ENCODE data around the gene C22orf23.
A peak's percentile ranks its signal among the peaks of the same experiment; 100 is the strongest.
"Not testable (repeated sequence)": the region's sequence is repeated elsewhere in the genome, so short reads cannot be mapped to it uniquely, and the experiment has no call there.

C22orf23 gene

GRCh38 chr22:37982151-37982785, 28.9 kb upstream of the C22orf23 start:
- no peak for DNase-seq (ENCODE audit: low spot score)

- DNase-seq (ENCODE audit: low spot score) = no peak
These were observed 28.0 kb upstream of the C22orf23 start for GRCh38 chr22:37981282-37982011.

- no peak for DNase-seq (ENCODE audit: low spot score)
These were observed 26.4 kb upstream of the C22orf23 start for GRCh38 chr22:37979782-37980181.

GRCh38 chr22:37976547-37976946, 23.1 kb upstream of the C22orf23 start:
- no peak for DNase-seq (ENCODE audit: low spot score)

- not testable (repeated sequence) for DNase-seq (ENCODE audit: low spot score)
These were observed 22.6 kb upstream of the C22orf23 start for GRCh38 chr22:37976022-37976421.

GRCh38 chr22:37975153-37975552, 21.8 kb upstream of the C22orf23 start:
- DNase-seq (ENCODE audit: low spot score) = no peak

DNA sequence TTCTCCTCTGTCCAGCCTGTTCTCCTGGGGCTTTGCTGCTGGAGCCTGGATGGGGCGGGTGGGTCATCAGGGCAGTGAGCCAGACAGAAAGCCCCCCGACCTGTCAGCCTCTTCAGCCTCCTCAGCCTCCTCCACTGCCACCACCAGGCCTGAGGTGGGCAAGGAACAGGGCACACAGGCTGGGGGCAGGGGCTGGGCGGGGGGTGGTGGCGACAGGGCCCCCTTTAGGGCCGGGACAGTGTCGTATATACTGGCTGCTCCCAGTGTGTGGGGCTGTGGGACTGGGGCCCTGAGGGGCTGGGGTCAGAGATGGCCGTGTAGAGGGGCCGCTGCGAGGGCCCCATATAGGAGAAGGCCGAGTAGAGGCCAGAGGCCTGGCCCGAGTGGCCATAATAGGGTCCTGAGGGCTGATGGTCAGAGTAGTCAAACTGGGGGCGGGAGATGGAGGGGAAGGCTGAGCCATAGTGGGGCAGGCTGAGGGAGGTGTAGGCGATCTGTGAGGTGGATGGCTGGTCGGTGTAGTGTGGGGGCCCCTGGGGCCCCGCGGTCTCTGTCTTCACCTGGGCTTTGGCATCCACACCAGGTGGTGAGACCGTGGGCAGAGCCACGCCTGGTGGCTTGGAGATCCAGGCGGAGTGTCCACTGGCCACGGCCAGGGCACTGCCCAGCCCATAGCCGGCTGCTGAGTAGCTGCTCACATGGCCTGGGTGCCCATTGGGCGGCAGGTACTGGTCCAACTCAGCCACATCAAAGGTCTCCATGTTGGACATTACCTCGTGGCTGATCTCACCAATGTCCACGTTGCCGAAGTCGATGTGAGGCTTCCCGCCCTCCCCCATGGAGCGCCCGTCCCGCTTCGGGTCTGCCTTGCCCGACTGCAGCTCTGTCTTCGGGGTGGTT, 20.1 kb upstream of the C22orf23 start:
- no peak for DNase-seq (ENCODE audit: low spot score)

DNA sequence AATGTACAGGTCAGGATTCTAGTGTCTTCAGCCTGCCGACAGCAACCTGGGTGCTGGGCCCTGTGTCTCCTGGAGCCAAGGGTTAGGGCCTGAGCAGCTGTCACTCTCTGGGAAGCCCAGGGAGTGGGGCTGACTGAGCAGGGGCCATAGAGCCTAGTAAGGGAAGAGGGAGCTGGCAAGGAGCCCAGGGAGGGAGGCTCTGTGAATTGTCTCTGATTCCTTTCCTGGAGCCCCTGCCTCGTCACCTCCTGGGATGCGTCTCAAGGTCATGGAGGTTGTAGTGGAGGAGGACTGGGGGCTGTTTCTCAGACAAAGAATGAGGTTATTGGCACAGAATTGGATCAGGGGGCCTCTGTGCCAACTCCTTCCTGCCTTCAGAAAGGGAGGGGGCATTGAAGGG, 19.1 kb upstream of the C22orf23 start:
- no peak for DNase-seq (ENCODE audit: low spot score)

- DNase-seq (ENCODE audit: low spot score) = no peak
These were observed 18.4 kb upstream of the C22orf23 start for GRCh38 chr22:37971475-37972434.

DNA sequence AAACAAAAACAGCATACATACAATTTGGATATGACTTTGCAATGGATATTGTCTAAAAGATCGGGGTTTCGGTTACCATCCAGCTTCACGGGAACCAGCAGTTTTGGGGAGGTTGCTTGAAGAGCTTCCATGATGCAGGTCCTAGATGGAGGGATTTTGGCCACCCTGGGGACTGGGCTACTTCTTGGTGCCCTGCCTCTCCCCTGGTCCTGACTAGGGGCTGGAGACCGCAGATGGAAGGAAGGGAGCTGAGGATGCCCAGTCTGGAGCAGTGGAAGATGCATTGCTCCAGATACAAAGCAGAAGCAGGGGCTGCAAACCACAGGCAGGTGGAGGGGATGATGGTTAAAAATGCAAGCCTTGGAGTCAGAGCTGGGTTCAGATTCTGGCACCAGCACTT, 17.5 kb upstream of the C22orf23 start:
- no peak for DNase-seq (ENCODE audit: low spot score)

- peak; percentile 90 for DNase-seq (ENCODE audit: low spot score)
These were observed 15.3 kb upstream of the C22orf23 start for GRCh38 chr22:37968452-37969251.

DNA sequence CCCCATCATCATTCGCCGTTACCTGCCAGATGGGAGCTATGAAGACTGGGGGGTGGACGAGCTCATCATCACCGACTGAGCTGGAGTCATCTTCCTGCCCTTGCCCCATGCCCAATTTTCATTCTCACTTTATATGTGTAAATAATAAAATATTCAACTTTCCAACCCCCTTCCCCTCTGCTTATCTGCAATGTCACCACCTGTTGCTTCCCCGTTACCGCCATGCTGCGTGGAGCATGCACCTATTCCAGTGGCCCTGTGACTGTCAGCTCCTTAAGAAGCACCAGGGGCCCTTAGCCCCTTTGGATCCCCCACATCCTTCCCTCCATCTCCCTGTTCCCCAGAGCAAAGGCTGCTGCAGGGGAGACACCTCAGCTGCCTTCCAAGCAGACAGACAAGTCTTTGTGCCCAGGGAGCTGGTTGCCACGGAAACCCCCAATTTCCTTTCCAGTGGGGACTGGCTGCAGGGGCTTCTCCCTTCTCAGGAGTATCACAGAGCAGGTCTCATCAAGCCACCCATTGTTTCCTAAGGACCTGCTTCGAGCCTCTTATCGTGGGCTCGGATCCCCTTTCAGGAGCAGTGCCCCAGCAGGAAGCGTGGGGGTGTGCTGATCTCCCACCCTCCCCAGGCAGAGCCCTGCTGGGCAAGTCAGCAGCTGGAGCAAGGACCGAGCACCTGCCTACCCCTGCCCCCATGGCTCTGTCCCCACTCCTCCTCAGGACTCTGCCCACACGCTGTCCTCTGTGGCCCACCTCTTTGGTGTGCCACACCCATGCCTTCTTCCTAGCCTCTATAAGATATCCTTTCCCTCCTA, 14.4 kb upstream of the C22orf23 start:
- DNase-seq (ENCODE audit: low spot score) = peak; percentile 17

DNA sequence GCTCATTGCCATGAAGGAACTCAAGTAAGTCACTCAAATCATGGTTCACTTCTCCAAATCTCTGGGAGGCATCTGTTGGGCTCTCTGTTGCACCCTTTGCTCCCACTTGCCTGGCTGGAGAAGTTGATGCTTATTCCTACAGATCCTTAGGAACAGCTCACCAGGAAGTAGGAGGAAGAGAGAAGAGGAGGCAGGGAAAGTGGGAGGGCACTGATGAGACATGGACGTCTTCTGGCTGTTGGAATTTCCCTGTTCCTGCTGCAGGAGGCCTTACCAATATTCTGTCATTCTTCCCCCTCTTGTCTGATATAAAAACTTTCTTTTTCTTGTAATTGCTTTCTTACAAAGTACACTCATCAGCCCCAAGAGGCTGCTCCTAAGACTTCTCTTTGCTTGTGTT, 13.7 kb upstream of the C22orf23 start:
- peak; percentile 49 for DNase-seq (ENCODE audit: low spot score)

- no peak for DNase-seq (ENCODE audit: low spot score)
These were observed 12.7 kb upstream of the C22orf23 start for GRCh38 chr22:37965940-37966664.

DNA sequence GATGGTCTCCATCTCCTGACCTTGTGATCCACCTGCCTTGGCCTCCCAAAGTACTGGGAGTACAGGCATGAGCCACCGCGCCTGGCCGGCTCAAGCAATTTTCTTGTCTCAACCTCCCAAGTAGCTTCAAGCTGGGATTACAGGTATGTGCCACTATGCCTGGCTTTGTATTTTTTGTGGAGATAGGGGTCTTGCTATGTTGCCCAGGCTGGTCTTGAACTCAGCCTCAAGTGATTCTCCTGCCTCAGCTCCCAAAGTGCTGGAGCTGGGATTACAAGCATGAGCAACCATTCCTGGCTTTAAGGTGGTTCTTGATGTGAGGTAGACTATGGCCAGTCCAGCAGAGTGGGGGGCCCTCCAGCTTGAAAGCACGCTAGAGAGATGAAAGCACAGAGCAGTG, 7.7 kb upstream of the C22orf23 start:
- DNase-seq (ENCODE audit: low spot score) = no peak

DNA sequence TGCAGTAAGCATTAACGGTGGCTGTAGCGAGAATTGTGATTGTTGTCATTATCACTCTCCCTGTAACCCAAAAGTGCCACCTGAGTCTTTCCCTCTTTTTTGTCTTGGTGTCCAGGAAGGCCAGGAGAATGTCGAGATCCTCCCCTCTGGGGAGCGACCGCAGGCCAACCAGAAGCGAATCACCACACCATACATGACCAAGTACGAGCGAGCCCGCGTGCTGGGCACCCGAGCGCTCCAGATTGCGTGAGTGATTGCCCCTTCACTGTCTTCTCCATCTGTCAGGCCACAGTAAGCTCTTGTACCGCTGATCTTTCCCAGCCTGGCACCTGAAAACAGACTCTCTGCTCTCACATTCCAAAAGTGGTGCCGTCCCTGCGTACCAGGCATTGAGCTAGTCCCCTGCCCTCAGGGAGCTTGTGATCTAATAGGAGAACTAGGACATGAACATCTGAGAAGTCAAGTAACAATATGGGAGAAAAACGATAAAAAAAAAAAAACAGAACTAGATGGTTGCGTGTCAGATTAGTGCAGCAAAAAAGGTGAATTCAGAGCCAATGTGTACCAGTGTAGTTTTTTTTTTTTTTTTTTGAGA, 5.9 kb upstream of the C22orf23 start:
- no peak for DNase-seq (ENCODE audit: low spot score)

- DNase-seq (ENCODE audit: low spot score) = no peak
These were observed 3.8 kb upstream of the C22orf23 start for GRCh38 chr22:37957232-37957631.

DNA sequence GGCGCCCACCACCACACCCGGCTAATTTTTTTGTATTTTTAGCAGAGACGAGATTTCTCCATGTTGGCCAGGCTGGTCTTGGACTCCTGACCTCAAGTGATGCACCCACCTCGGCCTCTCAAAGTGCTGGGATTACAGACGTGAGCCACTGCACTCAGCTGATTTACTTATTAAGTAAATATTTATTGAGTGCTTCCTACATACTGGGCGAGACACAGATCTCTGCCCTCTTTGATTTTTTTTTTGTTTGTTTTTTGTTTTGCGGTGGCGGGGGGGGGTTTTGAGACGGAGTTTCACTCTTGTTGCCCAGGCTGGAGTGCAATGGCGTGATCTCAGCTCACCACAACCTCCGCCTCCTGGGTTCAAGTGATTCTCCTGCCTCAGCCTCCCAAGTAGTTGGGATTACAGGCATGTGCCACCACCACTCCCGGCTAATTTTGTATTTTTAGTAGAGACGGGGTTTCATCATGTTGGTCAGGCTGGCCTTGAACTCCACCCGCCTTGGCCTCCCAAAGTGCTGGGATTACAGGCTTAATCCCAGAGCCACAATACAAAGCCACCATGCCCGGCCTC, 2.5 kb upstream of the C22orf23 start:
- not testable (repeated sequence) for DNase-seq (ENCODE audit: low spot score)
